Panc1 (cell line): Measurements from ENCODE around the gene CLGN. TPM values are rescaled to one million over a fixed set of nuclear protein-coding genes. Genes with fewer than 3 reads are reported as not detected.

Experiments
- ATAC-seq: fragments of 200-7000 bp; cut with Tn5 transposase; 2 replicates; pipeline ENCODE4 v1.9.1; 2020; ENCODE audit warnings: mild to moderate bottlenecking, moderate library complexity
- BruUV-seq: library from RNA; stranded (reverse); fragments of 400-500 nt; replicated peaks from 2 replicates; lab custom pipeline; 2021; lab: Mats Ljungman, UMichigan
- CTCF ChIA-PET: fragments of 300-600 bp; sonication (Branson Sonifier 250); formaldehyde crosslinking; loops from one replicate; lab custom pipeline; 2022; ENCODE audit warnings: antibody characterized with exemption; lab: Charles Lee
- POLR2A ChIA-PET: fragments of 300-600 bp; sonication (Branson Sonifier 250); formaldehyde crosslinking; loops from one replicate; lab custom pipeline; 2022; ENCODE audit warnings: antibody characterized with exemption; lab: Charles Lee
- DNase-seq: peaks from one replicate; pipeline ENCODE4 v3.0.0-alpha.2; 2010; ENCODE audit warnings: low read depth, low spot score
- H3K27ac ChIP-seq: 2 replicates; pipeline ENCODE4 v1.5.1; 2011; ENCODE audit warnings: mild to moderate bottlenecking, low read length, inconsistent platforms
- H3K27me3 ChIP-seq: fragments of 200-500 bp; sonication (Bioruptor generic); 2 replicates; pipeline ENCODE4 v1.6.0; 2014; ENCODE audit warnings: low read length, inconsistent platforms; ENCODE audit not compliant: control insufficient read depth, insufficient read depth
- H3K36me3 ChIP-seq: fragments of 200-500 bp; sonication (Bioruptor generic); 2 replicates; pipeline ENCODE4 v1.5.1; 2014; ENCODE audit warnings: inconsistent platforms, mild to moderate bottlenecking, low read length, moderate library complexity; ENCODE audit not compliant: control insufficient read depth, insufficient read depth
- H3K4me1 ChIP-seq: 2 replicates; pipeline ENCODE4 v1.5.1; 2011; ENCODE audit warnings: inconsistent platforms, mild to moderate bottlenecking, low read length, moderate library complexity; ENCODE audit not compliant: control insufficient read depth, insufficient read depth
- H3K4me3 ChIP-seq, 2 experiments: 2 replicates each; pipeline ENCODE4 v1.5.1; 2011 to 2012; ENCODE audit warnings: low read depth in 2 of 2, low read length in 2 of 2, mild to moderate bottlenecking in 2 of 2, inconsistent platforms in 1 of 2, moderate library complexity in 1 of 2
- H3K9me3 ChIP-seq: fragments of 200-500 bp; sonication (Bioruptor generic); 2 replicates; pipeline ENCODE4 v1.5.1; 2014; ENCODE audit warnings: low read depth, mild to moderate bottlenecking, inconsistent platforms, low read length, moderate library complexity; ENCODE audit not compliant: control insufficient read depth, insufficient read depth
- POLR2AphosphoS5 ChIP-seq: IDR thresholded peaks from 2 replicates; pipeline ENCODE4 v1.6.1; 2012; ENCODE audit warnings: mild to moderate bottlenecking, low read depth, low read length, moderate library complexity
- SIN3A ChIP-seq: IDR thresholded peaks from 2 replicates; pipeline ENCODE4 v1.6.1; 2012; ENCODE audit warnings: low read depth, mild to moderate bottlenecking, low read length, moderate library complexity, borderline replicate concordance; ENCODE audit not compliant: insufficient read depth
- TCF7L2 ChIP-seq: IDR thresholded peaks from 2 replicates; pipeline ENCODE4 v1.6.1; 2011; ENCODE audit warnings: mild to moderate bottlenecking, low read depth, low read length, inconsistent platforms
- in situ Hi-C: cut with HindIII; loops from 2 replicates; pipeline ENCODE4 v1.10.0; 2016; ENCODE audit warnings: low sequenced_read_pairs, low pct_unique_long_range_greater_than_20kb
- intact Hi-C: fragments of 100-400 bp; cut with micrococcal nuclease; formaldehyde crosslinking; loops from one replicate; pipeline ENCODE4 v1.10.0; 2022; ENCODE audit not compliant: unreplicated experiment
- total RNA-seq: library from RNA; stranded (reverse); gene quantifications from one replicate; pipeline ENCODE4 v1.2.1, GENCODE V29; 2021; ENCODE audit not compliant: unreplicated experiment
- TF ChIP-seq, protein P1 (sequence below), 2 experiments: IDR thresholded peaks; 2 replicates each; pipeline ENCODE4 v1.6.1; 2011 to 2012; ENCODE audit warnings: low read depth in 2 of 2, control low read depth in 1 of 2, low read length in 1 of 2, mild to moderate bottlenecking in 1 of 2, moderate library complexity in 1 of 2; ENCODE audit not compliant: insufficient read depth in 1 of 2
- TF ChIP-seq, protein P2 (sequence below): fragments of 450-650 bp; IDR thresholded peaks from 2 replicates; pipeline ENCODE4 v1.5.1; 2017; ENCODE audit warnings: mild to moderate bottlenecking

The CLGN gene
- total RNA-seq, 1 experiment from 2014 or later, result 5.4 TPM

DNA sequence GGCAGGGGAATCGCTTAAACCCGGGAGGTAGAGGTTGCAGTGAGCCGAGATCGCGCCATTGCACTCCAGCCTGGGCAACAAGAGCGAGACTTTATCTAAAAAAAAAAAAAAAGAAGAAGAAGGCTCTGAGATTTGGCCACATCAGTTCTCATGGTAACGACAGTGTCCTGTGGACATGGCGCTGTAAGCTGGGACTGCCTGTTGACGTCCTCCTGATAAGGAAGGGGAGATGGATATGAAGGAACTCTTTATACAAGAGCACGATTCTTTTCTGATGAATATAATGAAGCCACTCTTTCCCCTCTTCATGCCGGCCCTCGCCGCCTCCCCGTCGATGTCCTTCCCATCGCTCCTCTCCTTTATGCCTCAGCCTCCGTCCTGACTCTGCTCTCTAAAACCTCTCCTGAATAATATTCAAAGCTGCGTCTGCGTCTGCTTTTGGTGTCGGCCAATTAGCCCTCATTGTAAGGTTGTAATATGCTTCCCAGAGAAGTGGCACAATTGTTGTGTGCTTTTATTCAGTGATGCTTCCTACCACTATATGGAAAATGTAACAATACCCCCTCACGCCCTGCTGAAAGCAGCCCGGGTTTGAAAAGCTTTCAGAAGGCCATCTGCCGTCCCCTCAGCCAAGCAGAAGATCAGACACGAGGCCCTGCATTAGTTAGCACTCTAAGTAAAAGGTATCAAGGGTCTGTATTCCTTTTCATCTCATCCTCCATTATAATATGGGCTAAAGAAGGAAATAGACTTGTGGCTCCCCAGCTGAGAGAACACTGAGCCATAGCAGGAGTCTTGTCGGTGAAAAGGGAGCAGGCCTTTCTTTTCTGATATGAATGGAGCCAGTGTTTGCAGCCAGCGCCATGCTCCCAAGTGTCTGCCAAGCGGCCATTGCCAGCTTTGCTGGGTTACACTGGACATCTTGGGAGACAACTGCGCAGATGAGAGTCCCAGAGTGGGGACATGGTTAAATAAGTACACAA, 76.1 kb downstream of the CLGN start:
- ATAC-seq (no peak), DNase-seq (no peak)
- Histone ChIP-seq H3K27ac (no peak overlapping the region), H3K9me3 (no peaks in the 10 kb centered on the region), H3K27me3 (no peaks in the 10 kb centered on the region), H3K36me3 (no peaks in the 10 kb centered on the region), H3K4me3 (no peak overlapping the region), H3K4me1 (no peaks in the 10 kb centered on the region)
- ChIA-PET CTCF (no interaction called here), POLR2A (no interaction called here)
- intact Hi-C loops, result no loop called here
- in situ Hi-C loops, result no loop called here
- BruUV-seq, result no TSS peak
- TF ChIP-seq TCF7L2 (no peak), POLR2AphosphoS5 (no peak), SIN3A (no peak)
- TF ChIP-seq, protein P1, sequence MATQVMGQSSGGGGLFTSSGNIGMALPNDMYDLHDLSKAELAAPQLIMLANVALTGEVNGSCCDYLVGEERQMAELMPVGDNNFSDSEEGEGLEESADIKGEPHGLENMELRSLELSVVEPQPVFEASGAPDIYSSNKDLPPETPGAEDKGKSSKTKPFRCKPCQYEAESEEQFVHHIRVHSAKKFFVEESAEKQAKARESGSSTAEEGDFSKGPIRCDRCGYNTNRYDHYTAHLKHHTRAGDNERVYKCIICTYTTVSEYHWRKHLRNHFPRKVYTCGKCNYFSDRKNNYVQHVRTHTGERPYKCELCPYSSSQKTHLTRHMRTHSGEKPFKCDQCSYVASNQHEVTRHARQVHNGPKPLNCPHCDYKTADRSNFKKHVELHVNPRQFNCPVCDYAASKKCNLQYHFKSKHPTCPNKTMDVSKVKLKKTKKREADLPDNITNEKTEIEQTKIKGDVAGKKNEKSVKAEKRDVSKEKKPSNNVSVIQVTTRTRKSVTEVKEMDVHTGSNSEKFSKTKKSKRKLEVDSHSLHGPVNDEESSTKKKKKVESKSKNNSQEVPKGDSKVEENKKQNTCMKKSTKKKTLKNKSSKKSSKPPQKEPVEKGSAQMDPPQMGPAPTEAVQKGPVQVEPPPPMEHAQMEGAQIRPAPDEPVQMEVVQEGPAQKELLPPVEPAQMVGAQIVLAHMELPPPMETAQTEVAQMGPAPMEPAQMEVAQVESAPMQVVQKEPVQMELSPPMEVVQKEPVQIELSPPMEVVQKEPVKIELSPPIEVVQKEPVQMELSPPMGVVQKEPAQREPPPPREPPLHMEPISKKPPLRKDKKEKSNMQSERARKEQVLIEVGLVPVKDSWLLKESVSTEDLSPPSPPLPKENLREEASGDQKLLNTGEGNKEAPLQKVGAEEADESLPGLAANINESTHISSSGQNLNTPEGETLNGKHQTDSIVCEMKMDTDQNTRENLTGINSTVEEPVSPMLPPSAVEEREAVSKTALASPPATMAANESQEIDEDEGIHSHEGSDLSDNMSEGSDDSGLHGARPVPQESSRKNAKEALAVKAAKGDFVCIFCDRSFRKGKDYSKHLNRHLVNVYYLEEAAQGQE (IDR thresholded peaks at IDR 0.05; ENCODE audit: insufficient read depth in 1 of 2, low read depth in 2 of 2, low read length in 1 of 2), result no peak
- TF ChIP-seq, protein P2, sequence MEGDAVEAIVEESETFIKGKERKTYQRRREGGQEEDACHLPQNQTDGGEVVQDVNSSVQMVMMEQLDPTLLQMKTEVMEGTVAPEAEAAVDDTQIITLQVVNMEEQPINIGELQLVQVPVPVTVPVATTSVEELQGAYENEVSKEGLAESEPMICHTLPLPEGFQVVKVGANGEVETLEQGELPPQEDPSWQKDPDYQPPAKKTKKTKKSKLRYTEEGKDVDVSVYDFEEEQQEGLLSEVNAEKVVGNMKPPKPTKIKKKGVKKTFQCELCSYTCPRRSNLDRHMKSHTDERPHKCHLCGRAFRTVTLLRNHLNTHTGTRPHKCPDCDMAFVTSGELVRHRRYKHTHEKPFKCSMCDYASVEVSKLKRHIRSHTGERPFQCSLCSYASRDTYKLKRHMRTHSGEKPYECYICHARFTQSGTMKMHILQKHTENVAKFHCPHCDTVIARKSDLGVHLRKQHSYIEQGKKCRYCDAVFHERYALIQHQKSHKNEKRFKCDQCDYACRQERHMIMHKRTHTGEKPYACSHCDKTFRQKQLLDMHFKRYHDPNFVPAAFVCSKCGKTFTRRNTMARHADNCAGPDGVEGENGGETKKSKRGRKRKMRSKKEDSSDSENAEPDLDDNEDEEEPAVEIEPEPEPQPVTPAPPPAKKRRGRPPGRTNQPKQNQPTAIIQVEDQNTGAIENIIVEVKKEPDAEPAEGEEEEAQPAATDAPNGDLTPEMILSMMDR, result no peak

DNA sequence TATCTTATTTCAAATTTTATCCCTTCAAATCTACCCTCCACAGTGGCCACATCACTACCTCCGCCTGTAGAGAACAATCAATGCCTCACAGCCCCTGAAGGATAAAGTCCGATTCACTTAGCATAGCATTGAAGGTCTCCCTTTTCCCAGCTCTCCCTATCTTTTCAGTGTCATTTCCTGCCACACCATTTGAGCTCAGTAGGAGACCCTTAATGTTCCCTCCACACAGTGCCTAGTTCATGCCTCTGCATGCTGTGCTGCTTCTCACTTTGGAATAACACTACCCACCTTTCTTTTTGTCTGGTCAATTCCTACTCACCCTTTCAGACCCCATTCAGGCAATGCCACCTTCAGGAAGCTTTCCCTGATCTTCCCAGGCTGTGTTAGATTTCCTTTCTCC, 77.6 kb downstream of the CLGN start:
- in situ Hi-C loops, result no loop called here
- ChIA-PET CTCF (no interaction called here), POLR2A (no interaction called here)
- H3K9me3 ChIP-seq, result no peaks in the 10 kb centered on the region
- no peak overlapping the region for H3K4me3 ChIP-seq
- no TSS peak for BruUV-seq
- no peaks in the 10 kb centered on the region for H3K27me3 ChIP-seq
- ATAC-seq (no peak), DNase-seq (no peak)
- intact Hi-C loops, result no loop called here
- H3K27ac ChIP-seq, result no peak overlapping the region
- H3K36me3 ChIP-seq, result no peaks in the 10 kb centered on the region
- TF ChIP-seq SIN3A (no peak), TCF7L2 (no peak), POLR2AphosphoS5 (no peak)
- TF ChIP-seq, protein P2, result no peak
- TF ChIP-seq, protein P1 (IDR thresholded peaks at IDR 0.05; ENCODE audit: insufficient read depth in 1 of 2, low read depth in 2 of 2, low read length in 1 of 2), result no peak
- H3K4me1 ChIP-seq, result no peaks in the 10 kb centered on the region
